AG10803 (cell line): ENCODE data around the gene WWOX.

Experiments used
- DNase-seq: peaks from one replicate; pipeline ENCODE4 v3.0.0; 2010; ENCODE audit warnings: low read depth
- H3K4me3 ChIP-seq: 2 replicates; pipeline ENCODE4 v1.5.1; 2011; ENCODE audit warnings: mild to moderate bottlenecking, low read length, control low read depth
- TF ChIP-seq, protein P1 (sequence below): conservative IDR thresholded peaks from 2 replicates; pipeline ENCODE4 v1.5.1; 2011; ENCODE audit warnings: mild to moderate bottlenecking, low read length, control low read depth, inconsistent platforms

Gene WWOX

DNA sequence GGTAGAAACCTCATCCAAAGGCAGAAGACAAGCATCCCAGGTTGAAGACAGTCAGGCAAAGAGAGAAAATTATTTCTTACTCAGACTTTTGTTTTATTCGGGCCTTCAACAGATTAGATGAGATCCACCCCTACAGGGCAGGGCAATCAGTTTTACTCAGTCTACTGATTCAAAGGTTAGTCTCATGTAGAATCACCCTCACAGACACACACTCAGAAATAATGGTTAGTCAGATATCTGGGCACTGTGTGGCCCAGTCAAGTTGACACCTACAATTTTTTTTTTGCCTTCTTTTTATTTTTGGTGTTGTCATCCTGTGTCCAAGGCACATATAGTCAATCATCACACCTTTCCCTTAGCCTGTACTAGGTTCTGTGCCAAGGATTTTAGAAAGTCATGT, 729.8 kb downstream of the WWOX start:
- TF ChIP-seq, protein P1, sequence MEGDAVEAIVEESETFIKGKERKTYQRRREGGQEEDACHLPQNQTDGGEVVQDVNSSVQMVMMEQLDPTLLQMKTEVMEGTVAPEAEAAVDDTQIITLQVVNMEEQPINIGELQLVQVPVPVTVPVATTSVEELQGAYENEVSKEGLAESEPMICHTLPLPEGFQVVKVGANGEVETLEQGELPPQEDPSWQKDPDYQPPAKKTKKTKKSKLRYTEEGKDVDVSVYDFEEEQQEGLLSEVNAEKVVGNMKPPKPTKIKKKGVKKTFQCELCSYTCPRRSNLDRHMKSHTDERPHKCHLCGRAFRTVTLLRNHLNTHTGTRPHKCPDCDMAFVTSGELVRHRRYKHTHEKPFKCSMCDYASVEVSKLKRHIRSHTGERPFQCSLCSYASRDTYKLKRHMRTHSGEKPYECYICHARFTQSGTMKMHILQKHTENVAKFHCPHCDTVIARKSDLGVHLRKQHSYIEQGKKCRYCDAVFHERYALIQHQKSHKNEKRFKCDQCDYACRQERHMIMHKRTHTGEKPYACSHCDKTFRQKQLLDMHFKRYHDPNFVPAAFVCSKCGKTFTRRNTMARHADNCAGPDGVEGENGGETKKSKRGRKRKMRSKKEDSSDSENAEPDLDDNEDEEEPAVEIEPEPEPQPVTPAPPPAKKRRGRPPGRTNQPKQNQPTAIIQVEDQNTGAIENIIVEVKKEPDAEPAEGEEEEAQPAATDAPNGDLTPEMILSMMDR: no peak
- no peak for DNase-seq

DNA sequence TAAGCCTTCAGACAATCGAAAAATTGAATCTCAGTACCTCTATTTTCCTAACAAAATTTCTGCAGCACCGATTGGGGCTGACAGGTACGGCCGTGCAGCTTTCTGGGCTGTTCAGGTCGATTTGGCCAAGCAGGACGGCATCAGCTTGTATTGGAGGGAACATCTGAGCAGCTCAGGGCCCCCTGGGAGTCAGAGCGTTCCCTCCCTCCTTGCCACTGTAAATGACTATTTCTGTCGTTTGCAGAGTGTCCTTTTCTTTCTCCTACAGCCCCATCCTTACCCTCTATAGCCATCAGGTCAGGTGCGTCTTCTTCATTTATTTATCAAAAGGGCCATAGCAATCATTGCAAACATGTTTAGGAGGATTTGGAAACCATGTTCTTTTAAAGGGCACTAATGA, 731.1 kb downstream of the WWOX start:
- no peak for DNase-seq
- no peak overlapping the region for H3K4me3 ChIP-seq
- TF ChIP-seq, protein P1: no peak

More for the DNA sequence above, 729.8 kb downstream of the WWOX start:
- H3K4me3 ChIP-seq: no peak overlapping the region

DNA sequence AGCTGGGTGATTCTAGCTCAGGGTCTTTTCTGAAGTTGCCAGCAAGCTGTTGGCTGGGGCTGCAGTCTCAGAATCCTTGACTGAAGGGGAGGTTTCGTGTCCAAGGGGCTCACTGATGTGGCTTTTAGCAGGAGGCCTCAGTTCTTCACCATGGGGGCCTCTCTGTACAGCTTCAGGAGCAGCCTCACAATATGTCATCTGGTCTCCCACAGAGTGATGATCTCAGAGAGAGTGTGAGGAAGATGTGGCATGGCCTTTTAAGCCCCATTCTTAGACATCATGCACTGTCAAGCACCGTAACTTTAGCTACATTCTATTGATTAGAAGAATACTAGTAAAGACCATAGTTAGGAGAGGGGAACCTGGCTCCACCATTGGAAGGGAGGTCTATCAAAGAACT, 732.6 kb downstream of the WWOX start:
- TF ChIP-seq, protein P1: no peak
- DNase-seq: no peak

DNA sequence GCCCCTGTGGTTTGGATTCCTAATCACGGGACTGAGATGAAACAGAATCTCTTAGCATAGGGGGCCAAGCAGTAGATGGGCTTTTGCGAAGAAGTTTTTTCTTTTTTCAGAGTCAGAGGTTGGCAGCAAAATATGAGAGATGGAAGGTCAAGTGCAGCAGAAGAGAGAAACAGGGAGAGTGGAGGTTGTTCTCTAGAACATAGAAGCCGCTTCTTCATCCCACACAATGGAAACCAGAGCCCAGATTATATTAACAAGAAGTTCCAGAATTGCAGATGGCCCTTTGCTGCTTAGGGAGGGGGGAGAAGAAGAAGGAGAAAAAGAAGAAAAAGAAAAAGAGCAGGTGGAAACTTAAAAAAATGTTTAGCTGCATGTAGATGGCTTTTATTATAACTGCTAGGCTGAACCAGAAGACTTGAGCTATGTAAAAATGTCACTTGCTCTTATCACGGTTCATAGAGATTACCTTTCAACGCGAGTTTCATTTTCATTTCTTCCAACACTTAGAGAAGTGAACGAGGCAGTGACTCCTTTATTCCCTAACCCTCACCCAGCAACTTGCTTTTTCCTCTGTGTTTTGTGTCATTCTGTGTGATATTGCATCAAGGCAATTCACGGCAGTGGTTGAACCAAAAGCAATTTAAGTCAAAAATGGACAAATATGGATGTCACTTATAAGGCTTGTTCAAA, 737.5 kb downstream of the WWOX start:
- DNase-seq: no peak
- TF ChIP-seq, protein P1: no peak
- H3K4me3 ChIP-seq: no peak overlapping the region

More for the DNA sequence above, 732.6 kb downstream of the WWOX start:
- H3K4me3 ChIP-seq: no peak overlapping the region

DNA sequence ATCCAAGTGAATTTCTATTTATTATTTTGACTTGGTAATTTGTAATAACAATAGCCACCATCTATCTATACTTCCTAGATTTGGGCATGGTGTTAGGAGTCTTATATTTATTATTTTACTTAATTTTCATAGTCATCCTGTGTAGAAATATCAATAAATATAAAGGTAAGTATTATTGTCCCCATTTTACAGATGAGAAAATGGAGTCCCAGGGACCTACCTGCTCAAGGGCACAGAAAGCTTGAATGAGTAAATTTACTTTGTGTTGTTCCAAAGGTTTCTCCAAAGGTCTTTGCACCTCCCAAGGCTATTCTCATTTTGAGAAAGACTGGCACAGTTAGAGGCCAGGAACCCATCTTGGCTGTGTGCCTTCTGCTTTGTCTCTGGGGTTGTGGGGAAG, 738.3 kb downstream of the WWOX start:
- no peak overlapping the region for H3K4me3 ChIP-seq
- no peak for DNase-seq
- TF ChIP-seq, protein P1: no peak

DNA sequence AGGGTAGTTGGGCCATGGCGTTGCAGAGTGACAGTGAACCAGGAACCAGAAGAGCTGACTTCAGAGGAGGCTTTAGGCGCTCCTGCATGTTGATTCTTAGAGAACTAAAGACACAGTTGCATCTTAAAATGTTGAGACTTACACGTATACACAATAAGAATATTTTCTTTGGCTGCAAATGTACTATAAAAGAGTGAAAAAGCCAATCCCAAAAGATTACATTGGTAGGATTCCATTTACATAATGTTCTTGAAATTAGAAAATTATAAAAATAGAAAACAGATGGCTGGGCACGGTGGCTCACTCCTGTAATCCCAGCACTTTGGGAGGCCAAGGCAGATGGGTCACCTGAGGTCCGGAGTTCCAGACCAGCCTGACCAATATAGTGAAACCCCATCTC, 738.8 kb downstream of the WWOX start:
- TF ChIP-seq, protein P1: no peak

DNA sequence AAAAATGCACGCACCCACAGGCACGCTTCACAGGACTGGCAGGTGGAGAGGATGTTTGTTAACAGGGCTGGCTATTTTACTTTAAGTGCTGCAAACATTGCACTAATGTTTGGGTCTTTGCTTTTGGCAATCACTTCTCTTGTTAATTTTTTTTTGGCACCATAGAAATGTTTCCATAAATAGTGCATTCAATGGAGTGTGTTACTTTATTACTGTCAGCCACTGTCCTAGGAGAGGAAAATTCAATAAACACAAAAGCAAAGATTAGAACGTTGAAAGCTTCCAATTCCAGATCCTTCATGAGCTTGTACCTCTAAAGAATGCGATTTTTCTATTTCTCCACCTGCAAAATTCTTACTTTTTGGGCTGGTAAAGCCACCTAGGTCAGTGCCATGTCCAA, 743.5 kb downstream of the WWOX start:
- DNase-seq: no peak
- TF ChIP-seq, protein P1: no peak
- no peak overlapping the region for H3K4me3 ChIP-seq

More for the DNA sequence above, 738.8 kb downstream of the WWOX start:
- no peak for DNase-seq
- no peak overlapping the region for H3K4me3 ChIP-seq
